HUES64 (cell line): Measurements from ENCODE around the gene WDR33. TPM values are rescaled to one million over a fixed set of nuclear protein-coding genes. Genes with fewer than 3 reads are reported as not detected.
A peak's percentile ranks its signal among the peaks of the same experiment; 100 is the strongest.

ENCODE experiments used
- H3K27ac ChIP-seq: 2 replicates; pipeline ENCODE4 v1.7.0; 2013; ENCODE audit warnings: low read depth, low read length, inconsistent platforms
- H3K27me3 ChIP-seq: 2 replicates; pipeline ENCODE4 v1.6.1; 2013; ENCODE audit warnings: mild to moderate bottlenecking, low read length; ENCODE audit not compliant: insufficient read depth
- H3K36me3 ChIP-seq: 2 replicates; pipeline ENCODE4 v1.6.1; 2013; ENCODE audit warnings: mild to moderate bottlenecking, low read length; ENCODE audit not compliant: insufficient read depth
- H3K4me1 ChIP-seq: 2 replicates; pipeline ENCODE4 v1.6.1; 2013; ENCODE audit warnings: mild to moderate bottlenecking, low read length, moderate library complexity; ENCODE audit not compliant: insufficient read depth
- H3K4me3 ChIP-seq: 2 replicates; pipeline ENCODE4 v1.5.1; 2013; ENCODE audit warnings: mild to moderate bottlenecking, low read length, moderate library complexity
- H3K9ac ChIP-seq: 2 replicates; pipeline ENCODE4 v1.6.1; 2013; ENCODE audit warnings: mild to moderate bottlenecking, low read depth, low read length
- H3K9me3 ChIP-seq: 2 replicates; pipeline ENCODE4 v1.6.1; 2013; ENCODE audit warnings: low read depth, low read length; ENCODE audit not compliant: insufficient read depth
- WGBS: fragments of 150-250, 120-280 bp; methylation state at CpG from one replicate; pipeline ENCODE4 v1.1.7; 2013; ENCODE audit warnings: missing lambda C conversion rate; 5-methylcytosine and 5-hydroxymethylcytosine counted together
- polyA plus RNA-seq, 2 experiments: library from polyadenylated mRNA; stranded (reverse); fragments of 50-300 nt; gene quantifications; one replicate each; pipeline ENCODE4 v1.2.3, GENCODE V29; 2013

The WDR33 gene
- 28.5 TPM for polyA plus RNA-seq (2013, experiment 1 of 2)
- 27.7 TPM for polyA plus RNA-seq (2013, experiment 2 of 2)

- Histone ChIP-seq H3K27me3 (no peaks in the 10 kb centered on the region), H3K4me1 (peaks cover 15% of the 10 kb centered on the region), H3K4me3 (peak within 1 kb of the TSS; percentile 85), H3K9ac (peak within 1 kb of the TSS; percentile 85), H3K9me3 (no peaks in the 10 kb centered on the region), H3K36me3 (no peaks in the 10 kb centered on the region), H3K27ac (peak within 1 kb of the TSS; percentile 91)
- under 1% methylated on average over 62 of the region's 62 CpGs for WGBS
Observed at GRCh38 chr2:127810619-127811396, at the start of gene WDR33. Gene WDR33 (minus strand): TSS chr2:127811171. CDS start chr2:127770981, 40,190 bp downstream.

- 54% methylated on average over 4 of the region's 5 CpGs for WGBS
- Histone ChIP-seq H3K36me3 (peaks cover 24% of the 10 kb centered on the region), H3K4me3 (no peak overlapping the region), H3K9ac (no peak overlapping the region), H3K4me1 (peaks cover 11% of the 10 kb centered on the region), H3K9me3 (no peaks in the 10 kb centered on the region), H3K27ac (no peak overlapping the region), H3K27me3 (no peaks in the 10 kb centered on the region)
Observed at GRCh38 chr2:127860130-127860529, 49.2 kb upstream of the WDR33 start.

GRCh38 chr2:127859712-127860085, 48.7 kb upstream of the WDR33 start:
- 9% methylated on average over 8 of the region's 8 CpGs for WGBS
- peaks cover 11% of the 10 kb centered on the region for H3K4me1 ChIP-seq

GRCh38 chr2:127857265-127857808, 46.4 kb upstream of the WDR33 start:
- peaks cover 11% of the 10 kb centered on the region for H3K4me1 ChIP-seq
- peak overlapping the region; percentile 90 for H3K9ac ChIP-seq
- H3K36me3 ChIP-seq = peaks cover 13% of the 10 kb centered on the region
- peak overlapping the region; percentile 59 for H3K27ac ChIP-seq
- WGBS = 5% methylated on average over 18 of the region's 18 CpGs
- no peaks in the 10 kb centered on the region for H3K9me3 ChIP-seq
- peak overlapping the region; percentile 81 for H3K4me3 ChIP-seq
- H3K27me3 ChIP-seq = no peaks in the 10 kb centered on the region

More at GRCh38 chr2:127859712-127860085, 48.7 kb upstream of the WDR33 start:
- Histone ChIP-seq H3K9ac (no peak overlapping the region), H3K27ac (no peak overlapping the region; the same call in 1 of the 2 replicates), H3K4me3 (no peak overlapping the region), H3K27me3 (no peaks in the 10 kb centered on the region), H3K36me3 (peaks cover 19% of the 10 kb centered on the region), H3K9me3 (no peaks in the 10 kb centered on the region)

- H3K36me3 ChIP-seq = peaks cover 48% of the 10 kb centered on the region
- 95% methylated on average over 4 of the region's 4 CpGs for WGBS
Observed at GRCh38 chr2:127853671-127854070, 42.7 kb upstream of the WDR33 start.

GRCh38 chr2:127852388-127852787, 41.4 kb upstream of the WDR33 start:
- Histone ChIP-seq H3K9ac (no peak overlapping the region), H3K36me3 (peaks cover 59% of the 10 kb centered on the region), H3K4me1 (no peaks in the 10 kb centered on the region), H3K27ac (no peak overlapping the region), H3K9me3 (no peaks in the 10 kb centered on the region), H3K27me3 (no peaks in the 10 kb centered on the region), H3K4me3 (no peak overlapping the region)
- WGBS = 96% methylated on average over 8 of the region's 8 CpGs

More at GRCh38 chr2:127853671-127854070, 42.7 kb upstream of the WDR33 start:
- Histone ChIP-seq H3K27me3 (no peaks in the 10 kb centered on the region), H3K4me1 (no peaks in the 10 kb centered on the region), H3K4me3 (no peak overlapping the region), H3K27ac (no peak overlapping the region), H3K9ac (no peak overlapping the region), H3K9me3 (no peaks in the 10 kb centered on the region)

GRCh38 chr2:127847931-127848330, 37.0 kb upstream of the WDR33 start:
- Histone ChIP-seq H3K9me3 (no peaks in the 10 kb centered on the region), H3K27me3 (no peaks in the 10 kb centered on the region), H3K36me3 (peaks cover 79% of the 10 kb centered on the region), H3K27ac (no peak overlapping the region), H3K9ac (no peak overlapping the region), H3K4me3 (no peak overlapping the region), H3K4me1 (no peaks in the 10 kb centered on the region)
- WGBS = 94% methylated on average over 7 of the region's 7 CpGs

GRCh38 chr2:127844973-127845372, 34.0 kb upstream of the WDR33 start:
- no peaks in the 10 kb centered on the region for H3K4me1 ChIP-seq
- H3K27me3 ChIP-seq = no peaks in the 10 kb centered on the region
- no peak overlapping the region for H3K9ac ChIP-seq
- no peak overlapping the region for H3K27ac ChIP-seq
- H3K9me3 ChIP-seq = no peaks in the 10 kb centered on the region
- peaks cover 52% of the 10 kb centered on the region for H3K36me3 ChIP-seq
- WGBS = 98% methylated on average over 4 of the region's 4 CpGs
- no peak overlapping the region for H3K4me3 ChIP-seq

GRCh38 chr2:127843677-127844076, 32.7 kb upstream of the WDR33 start:
- H3K27me3 ChIP-seq = no peaks in the 10 kb centered on the region
- H3K27ac ChIP-seq = no peak overlapping the region
- no peaks in the 10 kb centered on the region for H3K9me3 ChIP-seq
- no peak overlapping the region for H3K9ac ChIP-seq
- peaks cover 39% of the 10 kb centered on the region for H3K36me3 ChIP-seq
- WGBS = 93% methylated on average over 6 of the region's 6 CpGs
- H3K4me3 ChIP-seq = no peak overlapping the region
- no peaks in the 10 kb centered on the region for H3K4me1 ChIP-seq

- Histone ChIP-seq H3K4me1 (no peaks in the 10 kb centered on the region), H3K9me3 (no peaks in the 10 kb centered on the region), H3K9ac (no peak overlapping the region), H3K4me3 (no peak overlapping the region), H3K27me3 (no peaks in the 10 kb centered on the region), H3K36me3 (peaks cover 20% of the 10 kb centered on the region), H3K27ac (no peak overlapping the region)
- WGBS = 88% methylated on average over 20 of the region's 20 CpGs
Observed at GRCh38 chr2:127841466-127842178, 30.7 kb upstream of the WDR33 start.

- H3K27ac ChIP-seq = no peak overlapping the region
- no peak overlapping the region for H3K4me3 ChIP-seq
- no peaks in the 10 kb centered on the region for H3K4me1 ChIP-seq
- 92% methylated on average over 4 of the region's 4 CpGs for WGBS
- H3K9ac ChIP-seq = no peak overlapping the region
- no peaks in the 10 kb centered on the region for H3K27me3 ChIP-seq
- peaks cover 13% of the 10 kb centered on the region for H3K36me3 ChIP-seq
- no peaks in the 10 kb centered on the region for H3K9me3 ChIP-seq
Observed at GRCh38 chr2:127840893-127841292, 29.9 kb upstream of the WDR33 start.
